GM12801 (cell line): Measurements from ENCODE around the gene APPBP2.

Experiments used
- TF ChIP-seq, protein P1 (sequence below): IDR thresholded peaks from one replicate; pipeline ENCODE4 v1.5.1; 2011; ENCODE audit warnings: control low read depth; ENCODE audit not compliant: insufficient read length; ENCODE audit errors: extremely low read depth

APPBP2 gene

DNA sequence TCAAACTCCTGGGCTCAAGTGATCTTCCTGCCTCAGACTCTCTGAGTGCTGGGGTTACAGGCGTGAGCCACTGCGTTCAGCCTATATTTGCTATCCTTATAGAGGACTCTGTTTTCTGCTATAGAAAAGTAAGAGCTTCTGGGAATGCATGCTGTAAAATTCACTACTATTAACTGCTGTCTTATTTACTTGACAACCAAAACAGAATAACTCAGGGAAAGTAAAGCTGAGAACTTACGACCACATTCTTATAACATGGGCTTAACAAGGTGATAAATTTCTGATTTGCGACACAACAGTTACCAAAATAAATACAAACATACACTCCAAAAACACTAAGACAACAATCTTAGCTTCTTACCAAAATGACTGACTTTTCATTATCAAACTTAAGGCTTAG is 23.9 kb downstream of the APPBP2 start:
- TF ChIP-seq, protein P1, sequence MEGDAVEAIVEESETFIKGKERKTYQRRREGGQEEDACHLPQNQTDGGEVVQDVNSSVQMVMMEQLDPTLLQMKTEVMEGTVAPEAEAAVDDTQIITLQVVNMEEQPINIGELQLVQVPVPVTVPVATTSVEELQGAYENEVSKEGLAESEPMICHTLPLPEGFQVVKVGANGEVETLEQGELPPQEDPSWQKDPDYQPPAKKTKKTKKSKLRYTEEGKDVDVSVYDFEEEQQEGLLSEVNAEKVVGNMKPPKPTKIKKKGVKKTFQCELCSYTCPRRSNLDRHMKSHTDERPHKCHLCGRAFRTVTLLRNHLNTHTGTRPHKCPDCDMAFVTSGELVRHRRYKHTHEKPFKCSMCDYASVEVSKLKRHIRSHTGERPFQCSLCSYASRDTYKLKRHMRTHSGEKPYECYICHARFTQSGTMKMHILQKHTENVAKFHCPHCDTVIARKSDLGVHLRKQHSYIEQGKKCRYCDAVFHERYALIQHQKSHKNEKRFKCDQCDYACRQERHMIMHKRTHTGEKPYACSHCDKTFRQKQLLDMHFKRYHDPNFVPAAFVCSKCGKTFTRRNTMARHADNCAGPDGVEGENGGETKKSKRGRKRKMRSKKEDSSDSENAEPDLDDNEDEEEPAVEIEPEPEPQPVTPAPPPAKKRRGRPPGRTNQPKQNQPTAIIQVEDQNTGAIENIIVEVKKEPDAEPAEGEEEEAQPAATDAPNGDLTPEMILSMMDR: no peak

DNA sequence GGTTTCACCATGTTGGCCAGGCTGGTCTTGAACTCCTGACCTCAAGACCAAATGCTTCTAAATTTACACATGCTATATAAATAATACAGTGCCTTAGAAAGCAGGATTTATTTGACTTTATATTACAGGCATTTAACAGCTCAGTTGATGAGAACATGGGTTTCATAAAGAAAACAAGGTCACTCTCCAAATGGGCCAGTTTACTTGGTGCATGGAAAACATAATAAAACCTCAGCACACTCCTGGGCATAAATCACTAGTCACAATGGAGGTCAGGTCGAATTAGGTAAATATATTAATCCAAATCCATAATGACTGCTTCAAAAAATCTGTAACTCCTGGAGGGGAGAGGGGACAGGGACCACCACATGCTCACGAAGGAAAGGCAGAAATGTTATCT is 24.5 kb downstream of the APPBP2 start:
- TF ChIP-seq, protein P1: no peak

DNA sequence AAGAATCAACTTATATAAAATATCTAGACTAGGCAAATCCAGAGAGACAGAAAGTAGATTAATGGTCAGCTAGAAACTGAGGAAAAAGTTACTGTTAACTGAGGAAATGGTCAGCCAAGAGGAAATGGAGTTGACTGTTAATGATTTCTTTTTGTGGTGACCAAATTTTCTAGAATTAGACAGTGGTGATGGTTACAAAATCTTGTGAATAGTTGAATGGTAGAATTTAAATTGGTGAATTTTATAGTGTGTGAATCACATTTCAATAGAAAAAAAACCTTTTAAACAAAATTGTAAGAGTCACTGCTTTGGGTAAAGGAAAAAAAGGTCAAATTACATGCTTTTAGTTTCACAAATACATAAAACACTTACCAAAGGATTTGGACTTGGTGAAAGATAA is 30.0 kb downstream of the APPBP2 start:
- TF ChIP-seq, protein P1: no peak

DNA sequence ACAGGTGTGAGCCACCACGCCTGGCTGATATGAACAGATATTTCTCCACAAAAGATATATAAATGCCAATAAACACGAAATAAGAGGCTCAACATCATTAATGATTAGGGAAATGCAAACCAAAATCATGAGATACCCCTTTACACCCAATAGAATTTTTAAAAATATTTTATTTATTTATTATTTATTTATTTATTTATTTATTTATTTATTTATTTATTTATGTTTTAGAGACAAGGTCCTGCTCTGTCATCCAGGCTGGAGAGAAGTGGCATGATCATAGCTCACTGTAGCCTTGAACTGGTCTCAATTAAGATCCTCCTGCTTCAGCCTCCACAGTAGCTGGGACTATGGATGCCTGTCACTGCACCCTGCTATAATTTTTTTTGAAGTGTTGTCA is 30.8 kb downstream of the APPBP2 start:
- TF ChIP-seq, protein P1: no peak

DNA sequence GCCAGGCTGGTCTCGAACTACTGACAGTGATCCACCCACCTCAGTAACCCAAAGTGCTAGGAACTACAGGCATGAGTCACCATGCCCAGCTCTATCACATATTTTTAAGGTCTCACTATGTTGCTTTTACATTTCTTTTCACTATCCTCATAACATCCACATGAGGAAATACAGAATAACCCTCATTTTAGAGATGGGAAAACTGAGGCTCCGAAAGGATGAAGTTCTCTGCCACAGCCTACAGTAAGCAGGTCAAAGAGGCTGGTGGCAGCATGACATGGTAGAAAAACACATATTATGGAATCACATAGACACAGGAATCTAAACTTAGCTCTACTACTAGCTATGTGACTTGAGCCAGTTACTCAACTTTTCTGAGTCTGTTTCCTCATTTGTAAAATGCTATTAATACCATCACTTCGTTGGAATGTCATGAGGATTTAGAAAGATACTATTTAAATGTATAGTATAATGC is 32.2 kb downstream of the APPBP2 start:
- TF ChIP-seq, protein P1: no peak

DNA sequence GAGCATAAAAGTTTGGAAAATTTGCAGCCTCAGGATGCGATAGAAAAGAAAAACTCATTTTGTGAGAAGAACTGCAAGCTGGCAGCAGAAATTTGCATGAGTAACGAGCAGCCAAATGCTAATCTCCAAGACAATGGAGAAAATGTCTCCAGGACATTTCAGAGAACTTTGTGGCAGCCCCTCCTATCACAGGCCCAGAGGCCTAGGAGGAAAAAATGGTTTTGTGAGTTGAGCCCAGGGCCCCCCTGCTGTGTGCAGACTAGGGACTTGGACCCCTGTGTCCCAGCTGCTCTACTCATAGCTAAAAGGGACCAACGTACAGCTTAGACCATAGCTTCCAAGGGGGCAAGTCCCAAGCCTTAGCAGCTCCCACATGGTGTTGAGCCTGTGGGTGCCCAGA is 34.3 kb downstream of the APPBP2 start:
- TF ChIP-seq, protein P1: no peak

DNA sequence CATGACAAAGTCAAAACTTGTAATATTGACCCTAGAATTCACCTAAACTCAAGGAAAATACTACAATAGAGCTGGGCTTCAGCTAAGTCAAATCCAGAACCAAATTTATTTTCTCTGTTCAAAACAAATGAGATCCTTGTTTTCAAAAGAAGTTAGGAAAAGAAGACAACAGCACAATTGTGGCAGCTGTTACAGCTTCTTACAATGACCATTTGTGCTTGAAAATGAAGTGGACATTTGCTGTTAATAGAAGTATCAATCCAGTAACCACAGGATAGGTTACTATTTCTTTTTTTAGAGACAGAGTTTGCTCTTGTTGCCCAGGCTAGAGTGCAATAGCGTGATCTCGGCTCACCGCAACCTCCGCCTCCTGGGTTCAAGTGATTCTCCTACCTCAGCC is 44.4 kb downstream of the APPBP2 start:
- TF ChIP-seq, protein P1: no peak

DNA sequence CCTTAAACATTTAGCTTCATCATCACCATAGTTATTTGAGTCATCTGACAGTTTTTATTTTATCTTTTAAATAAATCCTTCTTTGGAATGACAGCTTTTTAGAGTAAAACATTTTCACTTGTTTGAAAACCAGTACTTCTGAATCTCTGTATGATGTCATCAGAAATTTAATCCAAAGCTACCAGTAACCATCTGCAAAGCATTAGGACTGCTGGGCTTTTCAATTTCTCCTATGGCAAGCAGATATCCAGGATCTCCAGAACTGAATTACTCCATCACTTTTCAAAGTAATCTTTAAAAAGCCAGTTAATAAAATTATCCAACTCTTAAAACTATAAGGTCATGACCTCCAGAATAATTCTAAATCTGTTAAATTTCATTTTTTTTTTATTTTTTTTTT is 52.3 kb downstream of the APPBP2 start:
- TF ChIP-seq, protein P1: no peak
